ENCODE results near the gene APOL2.
"Not testable (repeated sequence)": the region's sequence is repeated elsewhere in the genome, so short reads cannot be mapped to it uniquely, and the experiment has no call there.

Gene APOL2

DNA sequence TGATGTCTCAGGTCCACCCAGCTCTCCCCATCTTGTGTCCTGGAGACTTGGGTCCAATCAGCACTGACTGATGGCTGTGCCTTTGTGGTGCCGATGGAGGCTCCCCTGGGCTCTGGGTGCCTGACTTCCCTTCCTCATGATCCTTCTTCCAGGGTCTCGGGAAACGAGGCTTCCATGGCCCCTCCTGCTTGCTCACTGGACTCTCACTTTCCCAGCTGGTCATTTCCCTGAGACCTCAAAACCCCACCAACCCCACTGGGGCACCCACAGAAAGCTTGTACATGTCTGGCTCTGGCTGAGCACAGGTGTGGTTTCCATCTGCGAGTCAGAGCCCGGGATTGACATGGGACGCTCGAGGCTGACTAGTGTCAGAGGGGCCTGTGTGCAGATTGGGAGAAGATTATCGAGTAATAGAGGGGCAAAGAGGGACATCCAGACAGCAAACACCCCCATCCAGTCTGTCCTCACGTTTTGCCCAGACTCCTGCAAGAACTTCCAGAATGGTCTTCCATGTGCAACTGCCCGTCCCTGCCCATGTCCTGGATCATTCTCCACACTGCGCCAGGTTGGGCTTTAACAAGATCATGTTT lies 28.7 kb upstream of the APOL2 start:
- no peak overlapping the region for H3K4me3 ChIP-seq (ENCODE audit: low read depth, low read length)
- TF ChIP-seq CTCF (IDR thresholded peaks at IDR 0.05; ENCODE audit: low read depth, low read length), result no peak

GRCh38 chr22:36267058-36267457 lies 27.7 kb upstream of the APOL2 start:
- no peak for TF ChIP-seq CTCF (IDR thresholded peaks at IDR 0.05; ENCODE audit: low read depth, low read length)
- H3K4me3 ChIP-seq (ENCODE audit: low read depth, low read length), result no peak overlapping the region

DNA sequence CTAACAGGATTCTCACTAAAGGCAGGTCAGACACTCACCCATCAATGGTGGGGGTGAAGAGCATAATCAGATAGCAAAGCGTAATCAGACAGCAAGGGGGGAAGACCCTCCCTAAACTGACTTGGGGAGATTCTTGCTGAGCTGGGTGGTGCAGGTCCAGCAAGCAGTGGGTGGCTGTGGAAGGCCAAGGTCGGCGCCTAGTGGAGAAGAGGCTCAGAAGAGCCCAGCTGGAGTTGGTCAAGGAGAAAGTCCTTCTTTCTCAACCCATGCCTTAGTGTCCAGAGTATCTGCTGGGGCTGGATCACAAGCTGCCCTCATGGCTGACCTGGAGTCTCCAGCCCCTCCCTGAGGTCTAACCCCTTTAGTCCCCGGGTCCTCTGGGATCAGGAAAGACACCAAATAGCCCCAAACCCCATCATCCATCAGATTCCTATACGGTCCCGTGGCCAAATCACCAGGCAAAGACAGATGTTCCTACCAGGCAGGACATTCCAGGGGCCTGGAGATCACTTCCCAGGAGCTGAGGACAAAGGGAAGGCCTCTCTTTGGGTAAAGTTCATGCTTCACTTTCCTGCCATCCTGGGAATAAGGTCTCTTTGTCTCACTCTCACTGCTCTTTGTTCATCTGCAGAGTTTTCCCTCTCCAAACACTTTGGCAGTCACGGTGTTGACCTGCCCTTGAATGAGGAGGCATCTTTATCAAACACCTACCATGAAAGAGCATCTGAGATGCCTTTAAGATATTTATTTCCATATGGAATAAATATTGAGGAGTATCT lies 24.7 kb upstream of the APOL2 start:
- H3K4me3 ChIP-seq (ENCODE audit: low read depth, low read length), result not testable (repeated sequence)

- H3K4me3 ChIP-seq (ENCODE audit: low read depth, low read length), result not testable (repeated sequence)
Observed at GRCh38 chr22:36263216-36263673, 23.9 kb upstream of the APOL2 start.

DNA sequence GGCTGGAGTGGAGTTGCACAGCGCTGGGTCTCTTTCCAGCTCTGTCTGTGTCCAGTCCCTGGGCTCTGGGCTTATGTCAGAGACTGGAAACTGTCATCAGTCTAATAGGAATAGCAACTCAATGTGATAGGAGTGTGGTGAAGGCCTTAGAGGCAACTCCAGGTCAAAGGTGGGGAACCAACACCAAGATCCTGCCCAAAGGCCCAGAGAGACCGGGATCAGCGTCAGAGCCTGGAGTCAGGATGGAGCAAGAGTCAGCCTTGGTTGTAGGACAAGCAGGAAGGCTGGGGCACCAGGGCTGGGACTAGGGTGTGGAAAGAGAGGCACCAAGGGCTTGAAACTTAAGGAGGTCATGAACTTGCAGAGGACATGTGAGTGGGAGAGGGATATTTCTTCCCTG lies 23.0 kb upstream of the APOL2 start:
- H3K4me3 ChIP-seq (ENCODE audit: low read depth, low read length), result not testable (repeated sequence)

- H3K4me3 ChIP-seq (ENCODE audit: low read depth, low read length), result not testable (repeated sequence)
Observed at GRCh38 chr22:36261675-36262074, 22.3 kb upstream of the APOL2 start.

- no peak for TF ChIP-seq CTCF (IDR thresholded peaks at IDR 0.05; ENCODE audit: low read depth, low read length)
Observed at GRCh38 chr22:36259615-36260300, 20.4 kb upstream of the APOL2 start.

GRCh38 chr22:36258701-36259614 lies 19.6 kb upstream of the APOL2 start:
- H3K4me3 ChIP-seq (ENCODE audit: low read depth, low read length), result no peak overlapping the region
- TF ChIP-seq CTCF (IDR thresholded peaks at IDR 0.05; ENCODE audit: low read depth, low read length), result no peak

More at GRCh38 chr22:36259615-36260300, 20.4 kb upstream of the APOL2 start:
- no peak overlapping the region for H3K4me3 ChIP-seq (ENCODE audit: low read depth, low read length)

Measured in WI38 (cell line).